GM12873 (cell line): ENCODE data around the gene NAXD.

Experiments used
- TF ChIP-seq, protein P1 (sequence below): IDR thresholded peaks from 2 replicates; pipeline ENCODE4 v1.5.1; 2012; ENCODE audit warnings: low read depth, mild to moderate bottlenecking, moderate library complexity, low read length, control low read depth; ENCODE audit not compliant: insufficient read depth; ENCODE audit errors: missing control alignments

The NAXD gene

DNA sequence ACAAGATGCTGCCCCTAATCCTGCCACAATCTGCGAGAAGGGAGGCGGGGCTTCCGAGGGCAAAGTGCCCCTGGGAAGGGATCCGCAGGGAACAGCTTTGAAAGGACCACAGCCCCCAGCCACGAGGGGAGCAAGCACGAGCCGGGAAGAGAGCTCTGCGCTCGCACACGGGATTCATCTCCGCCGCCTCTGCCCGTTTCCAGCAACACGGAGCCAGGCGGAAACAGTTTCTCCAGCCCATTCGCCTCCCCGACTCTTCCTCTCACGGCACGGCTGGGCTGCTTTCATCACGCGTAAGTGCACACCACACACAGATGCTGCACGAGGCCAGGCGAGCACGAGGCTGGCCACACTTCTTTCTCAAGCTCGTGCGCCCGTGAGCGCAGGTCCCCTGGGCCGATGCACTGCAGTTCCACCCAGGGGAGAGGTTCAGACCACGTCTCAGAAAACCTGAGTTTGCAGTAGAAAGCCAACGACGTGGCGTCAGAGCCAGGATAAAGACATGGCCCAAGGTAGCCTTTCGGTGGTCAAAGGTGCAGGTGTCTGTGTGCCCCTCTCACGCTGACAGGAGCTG lies 33.6 kb downstream of the NAXD start:
- TF ChIP-seq, protein P1, sequence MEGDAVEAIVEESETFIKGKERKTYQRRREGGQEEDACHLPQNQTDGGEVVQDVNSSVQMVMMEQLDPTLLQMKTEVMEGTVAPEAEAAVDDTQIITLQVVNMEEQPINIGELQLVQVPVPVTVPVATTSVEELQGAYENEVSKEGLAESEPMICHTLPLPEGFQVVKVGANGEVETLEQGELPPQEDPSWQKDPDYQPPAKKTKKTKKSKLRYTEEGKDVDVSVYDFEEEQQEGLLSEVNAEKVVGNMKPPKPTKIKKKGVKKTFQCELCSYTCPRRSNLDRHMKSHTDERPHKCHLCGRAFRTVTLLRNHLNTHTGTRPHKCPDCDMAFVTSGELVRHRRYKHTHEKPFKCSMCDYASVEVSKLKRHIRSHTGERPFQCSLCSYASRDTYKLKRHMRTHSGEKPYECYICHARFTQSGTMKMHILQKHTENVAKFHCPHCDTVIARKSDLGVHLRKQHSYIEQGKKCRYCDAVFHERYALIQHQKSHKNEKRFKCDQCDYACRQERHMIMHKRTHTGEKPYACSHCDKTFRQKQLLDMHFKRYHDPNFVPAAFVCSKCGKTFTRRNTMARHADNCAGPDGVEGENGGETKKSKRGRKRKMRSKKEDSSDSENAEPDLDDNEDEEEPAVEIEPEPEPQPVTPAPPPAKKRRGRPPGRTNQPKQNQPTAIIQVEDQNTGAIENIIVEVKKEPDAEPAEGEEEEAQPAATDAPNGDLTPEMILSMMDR: no peak

DNA sequence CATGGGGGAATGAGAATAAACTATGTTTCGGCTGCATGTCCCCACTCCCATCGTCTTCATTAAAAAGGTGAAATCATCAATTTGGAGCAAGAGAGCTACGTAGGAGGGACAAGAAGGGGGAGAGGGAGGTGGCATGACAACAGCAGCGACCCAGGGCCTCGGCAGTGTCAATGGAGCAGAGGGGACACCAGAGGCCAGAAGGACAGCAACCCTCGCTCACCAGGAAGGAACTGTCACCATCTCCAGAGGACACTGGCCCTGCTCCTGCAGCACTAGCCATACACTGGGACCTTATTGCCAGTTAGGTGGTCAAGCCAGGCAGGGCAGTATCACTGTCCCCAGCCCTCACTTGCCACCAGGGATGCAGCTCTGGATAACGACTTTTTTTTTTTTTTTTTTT lies 34.2 kb downstream of the NAXD start:
- TF ChIP-seq, protein P1: no peak

DNA sequence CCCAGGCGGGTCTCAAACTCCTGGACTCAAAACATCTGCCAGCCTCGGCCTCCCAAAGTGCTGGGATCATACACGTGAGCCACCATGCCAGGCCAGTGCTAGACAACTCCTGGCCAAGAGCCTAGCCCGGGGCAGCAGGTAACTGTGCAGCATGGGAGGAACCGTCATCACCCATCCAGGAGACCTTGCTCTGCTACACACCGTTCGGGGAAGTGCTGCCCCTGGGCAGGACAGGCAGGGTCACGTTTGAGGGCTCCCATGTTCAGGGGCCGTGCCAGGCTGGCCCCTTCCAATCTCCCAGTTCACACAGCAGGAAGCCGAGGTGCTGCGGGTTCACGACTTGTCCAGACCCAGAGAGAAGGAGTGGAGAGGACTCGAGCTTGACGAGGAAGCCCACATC lies 35.1 kb downstream of the NAXD start:
- TF ChIP-seq, protein P1: no peak

DNA sequence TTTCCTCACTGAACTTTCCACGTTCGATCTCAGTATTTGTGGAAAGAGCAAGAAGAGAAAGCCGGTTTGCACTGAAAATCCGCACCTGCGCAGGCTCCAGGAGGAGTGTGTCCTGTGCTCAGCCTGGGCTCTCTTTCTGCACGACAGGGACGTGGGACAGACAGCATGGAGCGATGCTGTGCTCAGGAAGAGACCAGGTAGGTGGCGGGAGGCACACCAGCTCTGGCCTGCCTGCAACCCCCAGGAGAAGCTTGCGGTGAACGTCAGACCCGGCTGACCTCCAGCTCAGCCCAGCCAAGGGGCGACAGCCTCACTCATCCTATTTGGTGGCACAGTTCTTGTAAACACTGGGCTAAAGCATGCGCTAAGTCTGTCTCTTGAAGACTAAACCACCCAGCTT lies 35.9 kb downstream of the NAXD start:
- TF ChIP-seq, protein P1: no peak

DNA sequence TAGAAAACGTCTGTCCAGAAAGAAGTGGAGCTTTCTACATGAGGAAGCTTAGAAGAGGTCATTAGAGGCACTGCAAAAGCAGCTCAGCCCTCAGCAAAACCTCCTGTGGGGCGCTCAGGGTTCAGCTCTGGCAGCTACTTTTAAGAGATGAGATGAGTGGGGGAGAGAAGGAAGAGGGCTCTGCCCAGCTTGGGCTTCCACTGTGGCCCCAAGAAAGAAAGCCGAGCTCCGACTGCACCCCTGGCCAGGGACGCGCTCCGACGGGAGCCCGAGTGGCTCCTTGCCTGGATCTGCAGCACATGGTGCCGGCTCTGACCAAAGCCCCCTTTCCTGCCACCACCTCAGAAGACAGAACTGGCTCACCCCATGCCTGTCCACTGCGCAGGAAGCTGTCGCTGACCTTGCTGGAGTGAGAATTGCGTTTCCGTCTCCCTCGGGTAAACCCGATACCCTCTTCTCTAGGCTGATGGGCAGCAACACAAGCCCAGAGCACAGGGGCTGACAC lies 36.4 kb downstream of the NAXD start:
- TF ChIP-seq, protein P1: no peak

DNA sequence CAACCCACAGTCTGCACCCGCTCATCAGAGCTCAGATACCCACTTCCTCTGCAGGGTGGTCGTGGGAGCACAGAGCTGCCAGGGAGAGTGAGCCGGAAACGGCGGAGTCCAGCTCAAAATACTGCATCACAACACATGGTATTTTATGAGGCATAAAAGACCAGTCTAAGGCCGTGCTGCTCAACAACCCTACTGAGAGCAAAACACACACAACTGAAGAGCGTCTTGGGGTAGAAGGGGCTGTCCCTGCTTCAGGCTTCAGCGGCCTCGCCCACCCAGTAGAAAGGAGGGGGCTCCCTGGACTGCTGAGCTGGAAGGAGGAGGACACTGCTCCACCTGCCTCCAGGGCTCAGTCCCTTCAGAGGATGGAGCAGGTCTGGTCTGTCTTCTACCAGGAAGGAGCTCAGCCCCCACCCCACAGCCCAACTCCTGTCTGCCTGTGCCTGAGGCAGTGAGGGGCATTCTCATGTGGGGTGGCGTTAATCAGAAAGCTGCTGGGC lies 36.9 kb downstream of the NAXD start:
- TF ChIP-seq, protein P1: no peak

DNA sequence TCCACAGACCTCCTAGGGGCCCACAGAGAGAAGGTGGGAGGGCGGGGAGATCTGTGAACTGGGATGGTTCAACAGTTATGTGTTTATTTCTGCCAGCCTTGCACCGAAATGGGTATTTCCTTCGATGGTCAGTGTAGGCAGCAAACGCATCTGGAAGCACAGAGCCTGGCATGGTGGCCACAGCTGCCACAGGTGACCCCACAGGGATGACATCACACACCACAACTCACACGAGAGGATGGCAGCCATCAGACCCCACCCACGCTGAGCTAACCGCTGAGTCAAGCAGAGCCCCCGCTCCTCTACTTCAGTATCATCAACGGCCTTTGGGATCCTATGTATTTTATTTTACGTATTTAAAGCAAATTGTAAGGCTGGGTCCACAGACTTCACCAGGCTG lies 37.4 kb downstream of the NAXD start:
- TF ChIP-seq, protein P1: no peak
